ENCODE results near the gene GRPEL2.

GRPEL2 gene

DNA sequence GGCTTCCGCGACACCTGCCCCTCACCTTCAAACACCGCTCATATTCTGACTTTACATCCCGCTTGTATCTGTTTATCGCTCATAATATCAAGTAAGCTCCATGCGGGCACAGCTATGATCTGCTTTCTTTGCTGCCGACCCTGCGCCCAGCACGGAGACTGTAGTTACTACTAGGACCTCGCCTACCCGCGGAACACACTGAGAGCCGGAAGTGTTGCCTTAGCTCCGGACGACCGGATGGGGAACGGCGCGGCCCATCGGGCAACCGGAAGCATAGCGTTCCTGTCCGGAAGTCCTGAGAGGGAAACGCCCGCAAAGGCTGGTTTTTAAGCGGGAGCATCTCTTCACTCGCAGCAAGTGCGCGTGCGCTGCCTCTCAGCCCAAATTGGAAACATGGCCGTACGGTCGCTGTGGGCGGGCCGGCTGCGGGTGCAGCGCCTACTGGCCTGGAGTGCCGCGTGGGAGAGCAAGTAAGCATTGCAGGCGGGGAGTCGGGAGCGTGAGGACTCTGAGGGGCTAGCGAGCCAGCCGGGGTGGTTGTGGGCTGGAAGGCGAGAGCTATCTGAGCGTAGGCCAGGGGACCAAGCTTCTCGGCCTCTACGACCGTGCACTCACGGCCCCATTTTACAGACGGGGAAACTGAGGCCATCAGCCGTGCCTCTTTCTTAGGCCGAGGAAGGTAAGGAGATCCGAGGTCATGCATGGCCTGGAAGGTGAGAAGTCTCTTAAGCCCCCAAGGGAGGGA lies at the start of gene GRPEL2:
Gene GRPEL2, plus strand, starts transcription at position 353 of the 745 bp plus-strand sequence. Its CDS starts 41 bp downstream, at position 394.
- peak; percentile 86 for DNase-seq (ENCODE audit: low read depth)

- DNase-seq (ENCODE audit: low read depth) = no peak
Observed at GRCh38 chr5:149297340-149298025, 47.8 kb upstream of the GRPEL2 start.

GRCh38 chr5:149298163-149298562 lies 47.1 kb upstream of the GRPEL2 start:
- no peak for DNase-seq (ENCODE audit: low read depth)

- no peak for DNase-seq (ENCODE audit: low read depth)
Observed at GRCh38 chr5:149298842-149299404, 46.4 kb upstream of the GRPEL2 start.

DNA sequence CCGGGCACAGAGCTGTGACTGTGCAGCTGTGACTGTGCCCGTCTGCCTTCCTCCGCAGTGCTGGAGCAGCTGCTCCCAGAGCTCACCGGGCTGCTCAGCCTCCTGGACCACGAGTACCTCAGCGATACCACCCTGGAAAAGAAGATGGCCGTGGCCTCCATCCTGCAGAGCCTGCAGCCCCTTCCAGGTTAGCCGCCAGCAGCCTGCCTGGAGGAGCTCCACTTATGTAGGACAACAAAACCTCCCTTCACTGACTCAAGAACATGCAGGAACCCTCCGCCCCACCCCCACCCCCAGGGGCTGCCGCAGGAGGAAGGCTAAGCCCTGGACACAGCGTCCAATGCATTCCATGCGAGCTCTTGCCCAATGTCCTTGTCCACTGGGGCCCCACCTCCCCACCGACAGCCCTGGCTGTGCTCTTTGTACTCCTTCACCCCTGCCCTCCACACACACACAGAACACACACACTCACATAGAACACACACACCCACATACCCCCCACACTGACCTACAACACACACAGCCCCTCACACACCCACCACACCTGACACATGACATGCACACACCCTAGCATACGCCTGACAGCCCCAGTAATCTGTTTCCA lies 45.7 kb upstream of the GRPEL2 start:
- DNase-seq (ENCODE audit: low read depth) = no peak

DNA sequence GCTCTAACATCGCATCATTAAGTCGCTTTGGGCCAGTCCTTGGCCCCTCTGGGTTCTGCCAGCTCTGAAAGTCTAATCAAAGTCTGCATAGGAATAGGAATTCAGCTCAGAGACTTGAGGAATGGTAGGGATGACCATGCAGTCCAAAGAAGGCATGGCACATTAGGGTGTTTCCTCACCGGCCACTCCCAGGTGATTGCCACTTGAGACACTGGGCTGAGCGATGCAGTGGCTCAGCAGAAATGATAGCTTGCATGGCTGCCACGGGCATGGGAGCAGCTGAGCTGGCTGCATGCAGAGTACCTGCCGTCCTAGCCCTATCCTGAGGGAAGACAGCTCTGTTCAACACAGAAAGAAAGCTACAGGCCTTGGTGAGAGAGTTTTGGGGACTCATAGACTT lies 44.9 kb upstream of the GRPEL2 start:
- no peak for DNase-seq (ENCODE audit: low read depth)

- no peak for DNase-seq (ENCODE audit: low read depth)
Observed at GRCh38 chr5:149301049-149301743, 44.1 kb upstream of the GRPEL2 start.

- DNase-seq (ENCODE audit: low read depth) = peak; percentile 36
Observed at GRCh38 chr5:149301744-149302380, 43.4 kb upstream of the GRPEL2 start.

DNA sequence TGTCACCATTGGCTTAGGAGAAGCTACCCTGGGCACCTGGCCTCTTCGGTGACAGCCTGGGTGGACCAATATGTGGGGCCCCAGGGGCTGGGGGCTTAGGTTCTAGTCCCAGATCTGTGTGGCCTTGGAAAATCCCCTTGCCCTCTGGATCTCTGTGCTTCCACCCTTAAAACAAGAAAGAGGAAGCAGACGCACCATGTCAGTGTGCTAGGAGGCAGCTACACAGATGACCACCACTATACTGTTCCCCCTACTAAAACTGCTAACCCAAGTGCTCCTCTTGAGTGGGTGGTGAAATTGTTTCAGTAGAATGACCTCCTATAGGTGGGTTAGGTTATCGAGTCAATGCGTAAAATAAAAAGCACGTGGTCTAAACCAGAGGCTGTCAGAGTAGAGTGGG lies 42.7 kb upstream of the GRPEL2 start:
- no peak for DNase-seq (ENCODE audit: low read depth)

GRCh38 chr5:149303210-149303609 lies 42.1 kb upstream of the GRPEL2 start:
- no peak for DNase-seq (ENCODE audit: low read depth)

GRCh38 chr5:149304195-149305078 lies 40.9 kb upstream of the GRPEL2 start:
- no peak for DNase-seq (ENCODE audit: low read depth)

DNA sequence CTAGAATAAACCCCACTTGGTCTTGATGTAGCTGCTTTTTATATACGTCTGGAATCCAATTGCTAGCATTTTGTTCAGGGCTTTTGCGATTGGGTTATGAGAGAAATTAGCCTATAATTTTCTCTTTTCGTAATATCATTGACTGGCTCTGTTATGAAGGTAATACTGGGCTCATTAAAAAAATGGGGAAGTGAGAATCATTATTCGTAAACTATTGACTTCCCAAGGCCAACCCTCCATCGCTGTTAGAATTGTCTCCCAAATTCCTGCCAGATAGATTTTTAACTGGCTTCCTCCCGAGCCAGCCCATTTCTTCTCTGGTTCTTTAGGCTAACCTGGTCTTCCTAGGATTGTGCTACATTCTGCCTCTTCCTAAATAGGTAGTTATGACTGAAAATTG lies 35.9 kb upstream of the GRPEL2 start:
- no peak for DNase-seq (ENCODE audit: low read depth)

GRCh38 chr5:149310488-149310887 lies 34.8 kb upstream of the GRPEL2 start:
- DNase-seq (ENCODE audit: low read depth) = no peak

- DNase-seq (ENCODE audit: low read depth) = peak; percentile 54
Observed at GRCh38 chr5:149310947-149311658, 34.2 kb upstream of the GRPEL2 start.

- no peak for DNase-seq (ENCODE audit: low read depth)
Observed at GRCh38 chr5:149313151-149313841, 32.0 kb upstream of the GRPEL2 start.

GRCh38 chr5:149314571-149315111 lies 30.7 kb upstream of the GRPEL2 start:
- DNase-seq (ENCODE audit: low read depth) = no peak

DNA sequence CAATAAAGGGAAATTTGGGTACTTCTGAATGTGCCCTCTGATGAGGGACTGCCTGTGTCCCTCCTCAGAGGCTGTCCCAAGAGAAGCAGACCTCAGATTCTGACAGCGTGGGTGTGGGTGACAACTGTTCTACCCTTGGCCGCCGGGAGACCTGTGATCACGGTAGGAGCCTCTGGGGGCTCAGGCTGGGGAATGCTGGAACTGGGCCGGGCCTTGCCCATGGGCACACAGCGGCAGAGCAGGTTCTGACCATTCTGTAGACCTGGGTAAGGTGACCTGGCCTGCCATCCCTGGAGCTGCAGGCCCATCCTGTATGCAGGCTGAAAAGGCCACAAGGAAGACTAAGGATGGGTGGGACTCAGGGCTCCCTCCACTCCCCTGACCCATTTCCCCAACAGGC lies 29.5 kb upstream of the GRPEL2 start:
- DNase-seq (ENCODE audit: low read depth) = no peak

DNA sequence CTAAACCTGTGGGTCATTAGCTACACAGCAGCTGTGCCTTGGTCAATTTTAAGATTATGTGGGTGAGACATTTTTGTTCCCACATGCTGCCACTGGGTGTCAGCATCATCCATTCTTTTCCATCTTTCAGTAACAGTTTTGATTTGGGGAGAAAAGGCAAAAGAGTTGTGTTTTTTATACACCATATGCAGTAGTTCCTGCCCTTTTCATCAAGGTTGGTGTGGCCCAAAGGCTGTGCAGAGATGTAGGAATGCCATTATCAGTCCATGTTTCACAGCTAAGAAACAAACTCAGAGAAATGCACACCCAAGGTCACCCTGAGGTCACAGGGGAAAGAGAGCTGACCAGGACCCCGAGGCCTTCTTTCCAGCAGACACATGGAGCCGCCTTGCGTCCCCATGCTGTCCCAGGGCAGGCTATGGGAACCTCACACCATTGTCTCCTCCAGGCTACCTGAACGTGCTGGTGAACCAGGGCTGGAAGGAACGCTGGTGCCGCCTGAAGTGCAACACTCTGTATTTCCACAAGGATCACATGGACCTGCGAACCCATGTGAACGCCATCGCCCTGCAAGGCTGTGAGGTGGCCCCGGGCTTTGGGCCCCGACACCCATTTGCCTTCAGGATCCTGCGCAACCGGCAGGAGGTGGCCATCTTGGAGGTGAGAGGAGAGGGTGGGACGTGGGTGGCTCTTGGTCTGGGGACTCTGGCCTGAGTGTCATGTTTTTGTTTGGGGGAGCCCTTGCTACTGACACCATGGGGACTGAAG lies 27.8 kb upstream of the GRPEL2 start:
- DNase-seq (ENCODE audit: low read depth) = no peak

Data from non-pigmented ciliary epithelial cell (primary cell).